ENCODE results near the gene ACAP1.

Gene ACAP1

GRCh38 chr17:7391307-7391706, 55.0 kb downstream of the ACAP1 start:
- no peak for DNase-seq

GRCh38 chr17:7392696-7393612, 56.6 kb downstream of the ACAP1 start:
- no peak for DNase-seq

DNA sequence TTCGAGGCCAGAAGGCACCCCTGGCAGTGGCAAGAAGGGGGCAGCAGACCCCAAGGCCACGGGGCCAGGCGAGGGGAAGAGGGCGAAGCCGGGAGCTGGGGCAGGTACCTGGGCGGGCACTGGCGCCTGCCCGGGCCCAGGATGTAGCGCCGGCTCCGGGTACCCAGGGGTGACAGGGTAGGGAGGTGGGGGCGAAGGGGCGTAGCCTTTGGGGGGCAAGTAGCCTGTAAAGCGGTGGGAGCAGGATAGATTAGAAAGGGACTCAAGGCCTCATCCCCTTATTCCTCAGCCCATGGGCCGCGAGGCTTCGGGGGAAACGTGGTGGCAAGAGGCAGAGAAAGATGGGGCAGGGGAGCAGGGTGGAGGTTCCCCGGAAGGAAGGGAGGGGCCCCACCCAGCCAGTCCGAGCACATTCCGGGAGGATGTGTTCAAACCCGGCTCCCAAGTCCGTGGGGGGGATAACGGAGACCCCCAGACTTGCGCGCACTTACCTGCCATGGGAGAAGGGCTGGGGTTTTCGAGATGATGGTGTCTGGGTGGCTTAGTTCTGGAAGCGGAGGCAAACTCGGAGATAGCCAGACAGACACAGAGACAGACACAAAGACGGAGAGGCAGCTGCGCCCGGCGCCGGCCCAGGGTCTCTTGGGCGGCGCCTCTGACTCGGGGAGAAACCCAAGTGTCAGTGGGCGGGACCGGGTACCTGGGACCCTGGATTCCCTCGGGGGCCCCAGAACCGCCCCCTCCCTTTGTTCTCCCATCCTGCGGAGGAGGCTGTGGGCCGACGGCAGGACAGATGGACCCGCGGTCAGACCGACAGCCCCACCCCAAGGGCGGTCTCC, 57.5 kb downstream of the ACAP1 start:
- DNase-seq = peak; percentile 83

GRCh38 chr17:7394452-7395191, 58.3 kb downstream of the ACAP1 start, which contains the start of gene PLSCR3:
TSS of gene PLSCR3 (minus strand) at chr17:7394525. CDS start at chr17:7394110, 415 bp downstream.
- peak; percentile 88 for DNase-seq

DNA sequence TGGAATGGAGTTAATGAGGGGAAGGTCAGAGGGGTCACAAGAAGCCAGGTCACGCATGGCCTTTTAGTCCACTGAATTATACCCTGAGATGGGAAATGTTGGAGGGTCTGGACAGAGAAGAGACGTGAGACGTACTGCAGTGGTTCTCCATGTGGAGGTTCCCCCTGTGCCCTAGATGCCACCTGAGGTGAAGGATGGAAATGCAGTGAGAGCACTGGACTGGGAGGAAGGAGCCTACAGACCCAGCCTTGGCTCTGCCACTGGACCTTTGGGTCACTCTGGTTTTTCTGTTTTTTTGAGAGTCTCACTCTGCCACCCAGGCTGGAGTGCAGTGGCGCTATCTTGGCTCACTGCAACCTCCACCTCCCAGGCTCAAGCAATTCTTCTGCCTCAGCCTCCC, 59.8 kb downstream of the ACAP1 start:
- no peak for DNase-seq

DNA sequence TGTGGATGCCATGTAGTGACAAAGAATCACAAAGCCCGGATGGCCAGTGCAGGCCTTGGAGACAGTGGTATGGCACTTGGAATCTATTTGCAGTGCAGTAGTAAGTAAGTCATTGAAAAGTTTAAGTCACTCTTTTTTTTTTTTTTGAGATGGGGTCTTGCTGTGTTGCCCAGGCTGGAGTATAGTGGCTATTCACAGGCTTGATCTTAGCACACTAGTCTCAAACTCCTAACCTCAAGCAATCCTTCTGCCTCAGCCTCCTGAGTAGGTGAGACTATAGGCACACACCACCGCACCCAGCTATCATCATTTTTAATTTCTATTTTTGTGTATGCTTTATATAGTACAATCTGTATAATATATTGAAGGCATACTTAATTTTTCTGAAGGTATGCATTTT, 62.3 kb downstream of the ACAP1 start:
- DNase-seq = no peak

All from CD4-positive, alpha-beta T cell treated with Interleukin-17A for 4 hours (primary cell).